ENCODE data around the gene PIK3C2B.

The PIK3C2B gene

DNA sequence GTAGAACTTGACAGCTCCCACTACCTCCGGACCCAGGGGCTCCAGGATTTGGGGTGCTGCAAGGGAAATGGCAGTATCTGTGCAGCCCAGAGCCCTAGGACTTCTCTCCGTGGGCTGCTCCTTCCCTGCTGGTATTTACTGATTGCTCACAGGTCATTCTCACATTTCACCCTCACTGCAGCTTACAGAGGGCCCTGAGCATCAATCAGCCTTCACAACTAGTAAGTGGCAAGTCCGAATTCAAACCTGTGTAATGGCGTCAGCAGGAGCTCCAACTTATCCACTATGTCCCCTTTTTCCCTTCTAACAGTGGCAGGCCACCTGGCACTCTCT lies 32.4 kb downstream of the PIK3C2B start:
- no peaks in the 10 kb centered on the region for H3K9me2 ChIP-seq (replicated peaks; ENCODE audit: insufficient read depth, low read length)
- H3K9me3 ChIP-seq (replicated peaks; ENCODE audit: insufficient read depth, low read length), result no peaks in the 10 kb centered on the region
- H3K27me3 ChIP-seq (replicated peaks; ENCODE audit: insufficient read depth, low read length), result no peaks in the 10 kb centered on the region
- no peaks in the 10 kb centered on the region for H3F3A ChIP-seq (ENCODE audit: insufficient read depth, low read length)
- no peaks in the 10 kb centered on the region for H4K20me1 ChIP-seq (ENCODE audit: insufficient read depth, low read length)
- no peak for DNase-seq
- H3K36me3 ChIP-seq (replicated peaks; ENCODE audit: insufficient read depth, low read length), result no peaks in the 10 kb centered on the region
- no peak overlapping the region for H2AFZ ChIP-seq (ENCODE audit: low read length)
- TF ChIP-seq EZH2 (optimal IDR thresholded peaks at IDR 0.05; ENCODE audit: low read depth, low read length), result no peak
- no peak for TF ChIP-seq EZH2phosphoT487 (IDR thresholded peaks at IDR 0.05; ENCODE audit: low read length)
- TF ChIP-seq CTCF (IDR thresholded peaks at IDR 0.05; ENCODE audit: low read length), result no peak
- H3K4me2 ChIP-seq (ENCODE audit: low read depth, low read length), result no peak overlapping the region
- no peaks in the 10 kb centered on the region for H3K4me1 ChIP-seq (ENCODE audit: low read length)
- H3K79me2 ChIP-seq (ENCODE audit: low read length), result no peaks in the 10 kb centered on the region
- H3K27ac ChIP-seq (ENCODE audit: low read length), result no peak overlapping the region
- no peak overlapping the region for H3K9ac ChIP-seq (ENCODE audit: low read length)
- H3K4me3 ChIP-seq (ENCODE audit: low read length), result no peak overlapping the region

- Histone ChIP-seq H4K20me1 (ENCODE audit: insufficient read depth, low read length) (no peaks in the 10 kb centered on the region), H3K9ac (ENCODE audit: low read length) (no peak overlapping the region), H3K36me3 (replicated peaks; ENCODE audit: insufficient read depth, low read length) (no peaks in the 10 kb centered on the region), H3K4me2 (ENCODE audit: low read depth, low read length) (no peak overlapping the region), H3F3A (ENCODE audit: insufficient read depth, low read length) (no peaks in the 10 kb centered on the region), H3K9me3 (replicated peaks; ENCODE audit: insufficient read depth, low read length) (no peaks in the 10 kb centered on the region), H3K9me2 (replicated peaks; ENCODE audit: insufficient read depth, low read length) (no peaks in the 10 kb centered on the region), H3K4me3 (ENCODE audit: low read length) (no peak overlapping the region), H3K79me2 (ENCODE audit: low read length) (no peaks in the 10 kb centered on the region), H2AFZ (ENCODE audit: low read length) (no peak overlapping the region), H3K27ac (ENCODE audit: low read length) (no peak overlapping the region), H3K27me3 (replicated peaks; ENCODE audit: insufficient read depth, low read length) (no peaks in the 10 kb centered on the region), H3K4me1 (ENCODE audit: low read length) (no peaks in the 10 kb centered on the region)
- TF ChIP-seq CTCF (IDR thresholded peaks at IDR 0.05; ENCODE audit: low read length) (no peak), EZH2phosphoT487 (IDR thresholded peaks at IDR 0.05; ENCODE audit: low read length) (no peak)
- no peak for DNase-seq
These were observed 33.0 kb downstream of the PIK3C2B start for GRCh38 chr1:204461331-204462228.

- Histone ChIP-seq H3F3A (ENCODE audit: insufficient read depth, low read length) (no peaks in the 10 kb centered on the region), H3K9ac (ENCODE audit: low read length) (no peak overlapping the region), H3K79me2 (ENCODE audit: low read length) (no peaks in the 10 kb centered on the region), H3K4me3 (ENCODE audit: low read length) (no peak overlapping the region), H3K9me2 (replicated peaks; ENCODE audit: insufficient read depth, low read length) (no peaks in the 10 kb centered on the region), H3K9me3 (replicated peaks; ENCODE audit: insufficient read depth, low read length) (no peaks in the 10 kb centered on the region), H4K20me1 (ENCODE audit: insufficient read depth, low read length) (no peaks in the 10 kb centered on the region), H3K27me3 (replicated peaks; ENCODE audit: insufficient read depth, low read length) (no peaks in the 10 kb centered on the region), H3K27ac (ENCODE audit: low read length) (no peak overlapping the region), H3K36me3 (replicated peaks; ENCODE audit: insufficient read depth, low read length) (no peaks in the 10 kb centered on the region), H3K4me1 (ENCODE audit: low read length) (no peaks in the 10 kb centered on the region), H3K4me2 (ENCODE audit: low read depth, low read length) (no peak overlapping the region), H2AFZ (ENCODE audit: low read length) (no peak overlapping the region)
- no peak for DNase-seq
- TF ChIP-seq CTCF (IDR thresholded peaks at IDR 0.05; ENCODE audit: low read length) (no peak), EZH2phosphoT487 (IDR thresholded peaks at IDR 0.05; ENCODE audit: low read length) (no peak)
These were observed 34.3 kb downstream of the PIK3C2B start for GRCh38 chr1:204460346-204460745.
